Activated CD4-positive, alpha-beta T cell treated with anti-CD3 and anti-CD28 coated beads, Interleukin-10, Interleukin-2, amounts not matched to agents 100 ng/mL and 50 ng/mL, durations not matched to agents 16 hours and 8 hours (primary cell): ENCODE measurements around the gene IDUA.
A peak's percentile ranks its signal among the peaks of the same experiment; 100 is the strongest.
"Not testable (repeated sequence)": the region's sequence is repeated elsewhere in the genome, so short reads cannot be mapped to it uniquely, and the experiment has no call there.

Experiments
- DNase-seq: peaks from one replicate; pipeline ENCODE4 v3.0.0-alpha.2; 2020

IDUA gene

GRCh38 chr4:986879-987623 is at the start of gene IDUA:
Gene IDUA, plus strand, starts transcription at chr4:987044. Its CDS starts 41 bp downstream, at chr4:987085.
- peak; percentile 87 for DNase-seq

GRCh38 chr4:939508-939907 is 47.3 kb upstream of the IDUA start:
- not testable (repeated sequence) for DNase-seq

GRCh38 chr4:945274-946102 is 41.4 kb upstream of the IDUA start:
- DNase-seq = no peak

GRCh38 chr4:946103-946450 is 40.8 kb upstream of the IDUA start:
- no peak for DNase-seq

GRCh38 chr4:946517-947471 is 40.0 kb upstream of the IDUA start:
- no peak for DNase-seq

GRCh38 chr4:947491-947971 is 39.3 kb upstream of the IDUA start:
- DNase-seq = no peak

GRCh38 chr4:948101-948935 is 38.5 kb upstream of the IDUA start:
- no peak for DNase-seq

GRCh38 chr4:948936-949300 is 37.9 kb upstream of the IDUA start:
- no peak for DNase-seq

- DNase-seq = no peak
These were observed 37.2 kb upstream of the IDUA start for GRCh38 chr4:949656-950055.

GRCh38 chr4:950136-951020 is 36.5 kb upstream of the IDUA start:
- no peak for DNase-seq

GRCh38 chr4:951186-951585 is 35.7 kb upstream of the IDUA start:
- DNase-seq = no peak

- DNase-seq = no peak
These were observed 35.0 kb upstream of the IDUA start for GRCh38 chr4:951594-952468.

GRCh38 chr4:952881-953573 is 33.8 kb upstream of the IDUA start:
- no peak for DNase-seq

- no peak for DNase-seq
These were observed 33.3 kb upstream of the IDUA start for GRCh38 chr4:953574-953915.

- no peak for DNase-seq
These were observed 32.4 kb upstream of the IDUA start for GRCh38 chr4:954211-955020.

- no peak for DNase-seq
These were observed 31.5 kb upstream of the IDUA start for GRCh38 chr4:955161-955921.

GRCh38 chr4:955931-956381 is 30.9 kb upstream of the IDUA start:
- DNase-seq = no peak
